Caki2 (cell line): Measurements from ENCODE around the gene SFXN1. TPM values are rescaled to one million over a fixed set of nuclear protein-coding genes. Genes with fewer than 3 reads are reported as not detected.

Experiments used
- DNase-seq: peaks from one replicate; pipeline ENCODE4 v3.0.0-alpha.2; 2015; ENCODE audit warnings: low read depth
- in situ Hi-C: cut with HindIII; loops from 2 replicates; pipeline ENCODE4 v1.10.0; 2016; ENCODE audit warnings: low sequenced_read_pairs, low pct_unique_long_range_greater_than_20kb, mixed read lengths
- total RNA-seq: library from RNA; depleted of rRNA; stranded (reverse); fragments of >200 nt; shearing (Covaris generic); gene quantifications from 2 replicates; pipeline ENCODE4 v1.2.3, GENCODE V29; 2014; ENCODE audit warnings: low replicate concordance

Gene SFXN1
- total RNA-seq, 1 experiment from 2014 or later: 199 TPM

DNA sequence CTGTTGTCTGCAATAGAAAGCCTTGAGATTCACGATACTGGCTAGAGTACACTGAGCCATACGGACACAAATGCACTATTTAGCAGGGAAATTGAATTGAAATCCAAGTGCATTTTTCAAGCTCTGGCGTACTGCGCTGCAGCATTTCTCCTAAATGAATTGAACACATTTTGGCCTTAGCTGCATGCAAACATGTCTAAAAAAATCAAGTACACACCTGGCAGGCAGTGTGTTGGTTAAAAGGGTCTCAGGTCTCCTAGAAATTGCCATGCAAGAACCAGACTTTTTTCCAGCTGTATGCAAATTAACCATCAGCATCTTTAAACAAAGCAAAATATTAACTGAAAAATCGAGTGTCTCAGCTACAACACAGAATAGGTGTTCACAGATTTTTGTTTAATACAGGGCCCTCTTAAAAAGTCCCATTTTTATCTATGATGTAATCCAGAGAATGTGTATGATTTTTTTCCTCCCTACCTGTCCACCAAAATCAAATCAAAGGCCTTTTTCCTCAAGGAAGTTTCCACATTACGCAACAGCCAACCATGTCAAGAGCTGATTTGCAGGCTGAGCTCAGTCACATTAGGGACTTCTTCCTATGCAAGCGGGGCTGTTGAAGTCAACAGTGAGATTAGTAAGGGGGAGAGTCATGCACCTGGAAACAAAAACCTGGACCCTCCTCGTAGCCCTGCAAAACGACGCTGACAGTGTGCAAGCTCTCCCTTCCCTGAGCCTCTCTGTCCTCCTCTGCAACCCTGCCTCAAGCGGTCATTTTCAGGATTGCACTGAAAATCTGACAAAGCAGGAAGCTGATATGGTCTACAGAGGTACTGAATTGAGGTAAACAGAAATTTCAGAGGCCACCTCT is 14.1 kb upstream of the SFXN1 start:
- peak; percentile 58 for DNase-seq
- in situ Hi-C loops: no loop called here

DNA sequence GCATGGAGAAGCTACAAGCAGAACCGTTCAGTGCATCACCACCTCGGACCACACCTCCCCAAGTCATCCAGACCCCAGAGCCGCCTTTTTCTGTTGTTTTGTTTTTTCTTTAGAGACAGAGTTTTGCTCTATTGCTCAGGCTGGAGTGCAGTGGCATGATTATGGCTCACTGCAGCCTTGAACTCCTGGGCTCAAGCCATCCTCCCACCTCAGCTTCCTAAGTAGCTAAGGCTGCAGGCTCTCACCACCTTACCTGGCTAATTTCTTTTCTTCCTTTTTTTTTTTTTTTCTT is 13.5 kb upstream of the SFXN1 start:
- in situ Hi-C loops: no loop called here

DNA sequence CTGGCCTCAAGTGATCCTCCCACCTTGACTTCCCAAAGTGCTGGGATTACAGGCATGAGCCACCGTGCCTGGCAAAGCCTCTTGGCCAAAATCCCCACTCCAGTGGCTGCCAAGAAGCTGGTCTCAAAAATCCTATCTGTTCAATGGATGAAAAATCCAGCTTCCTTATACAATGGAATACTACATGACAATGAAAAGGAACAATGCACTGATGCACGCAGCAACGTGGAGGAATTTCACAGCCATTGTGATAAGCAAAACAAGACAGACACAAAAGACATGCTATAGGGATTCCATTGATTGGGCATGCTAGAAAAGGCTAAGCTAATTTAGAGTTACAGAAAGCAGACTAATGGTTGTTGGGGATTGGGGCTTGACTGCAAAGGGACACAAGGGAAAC is 13.1 kb upstream of the SFXN1 start:
- in situ Hi-C loops: no loop called here
- DNase-seq: no peak

More for the DNA sequence above, 13.5 kb upstream of the SFXN1 start:
- no peak for DNase-seq

DNA sequence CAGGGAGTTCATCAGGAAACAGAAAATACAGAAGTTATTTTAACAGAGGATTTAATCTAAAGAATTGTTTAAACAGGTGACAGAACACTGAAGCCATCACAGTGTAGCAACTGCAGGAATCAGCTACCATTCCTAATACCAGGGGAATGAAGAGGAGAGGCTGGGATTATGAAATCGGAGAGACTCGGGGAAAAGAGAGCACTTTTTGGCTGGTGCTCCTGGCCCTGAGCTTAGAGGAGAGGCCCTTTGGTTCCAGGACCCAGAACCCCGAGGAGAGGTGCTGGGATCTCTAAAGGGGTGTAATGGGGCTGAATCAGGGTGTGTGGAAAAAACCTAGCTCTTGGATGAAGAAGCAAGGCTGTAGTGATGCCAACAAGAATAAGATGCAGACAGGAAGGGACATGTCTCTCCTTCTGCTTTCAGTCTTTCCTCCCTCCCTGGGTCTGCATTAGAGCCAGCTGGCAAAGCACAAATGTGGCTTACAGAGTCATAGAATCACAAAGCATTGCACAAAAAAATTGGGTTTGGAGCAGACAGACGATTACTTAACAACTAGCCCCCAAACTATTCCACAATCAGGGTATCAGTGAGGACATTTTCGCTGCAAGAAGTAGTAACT is 11.6 kb upstream of the SFXN1 start:
- in situ Hi-C loops: no loop called here
- DNase-seq: no peak

DNA sequence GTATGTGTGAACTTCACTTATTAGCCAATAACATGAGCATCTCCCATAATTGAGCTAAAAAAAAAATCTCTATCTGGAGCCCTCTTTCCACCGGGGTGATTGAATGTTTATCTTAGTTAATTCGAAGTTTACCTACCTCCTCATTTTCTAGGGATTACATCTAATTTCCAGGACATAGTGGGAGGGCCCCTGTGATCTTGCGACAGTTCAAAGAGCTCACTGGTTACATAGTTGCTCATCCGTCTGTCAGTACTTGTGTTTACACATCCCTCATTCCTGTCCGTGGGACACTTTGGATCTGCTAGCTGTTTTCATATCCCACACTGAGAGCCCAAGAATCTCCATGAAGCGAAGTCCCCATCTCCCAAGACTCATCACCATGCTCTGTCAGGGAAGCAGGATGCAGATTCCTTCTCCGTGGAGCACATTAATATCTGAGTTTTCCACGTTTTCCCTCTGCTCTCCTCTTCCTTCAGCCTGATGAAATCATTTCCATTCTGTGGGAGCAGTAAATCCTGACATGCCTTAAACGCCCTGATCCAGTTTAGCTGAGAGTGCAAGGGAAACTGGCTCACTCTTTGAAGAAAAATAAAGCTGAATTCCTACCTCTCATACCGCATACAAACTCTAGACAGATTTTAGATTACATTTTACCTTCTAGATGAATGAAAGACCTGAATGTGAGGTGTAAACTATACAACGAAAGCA is 10.2 kb upstream of the SFXN1 start:
- no peak for DNase-seq
- in situ Hi-C loops: no loop called here

DNA sequence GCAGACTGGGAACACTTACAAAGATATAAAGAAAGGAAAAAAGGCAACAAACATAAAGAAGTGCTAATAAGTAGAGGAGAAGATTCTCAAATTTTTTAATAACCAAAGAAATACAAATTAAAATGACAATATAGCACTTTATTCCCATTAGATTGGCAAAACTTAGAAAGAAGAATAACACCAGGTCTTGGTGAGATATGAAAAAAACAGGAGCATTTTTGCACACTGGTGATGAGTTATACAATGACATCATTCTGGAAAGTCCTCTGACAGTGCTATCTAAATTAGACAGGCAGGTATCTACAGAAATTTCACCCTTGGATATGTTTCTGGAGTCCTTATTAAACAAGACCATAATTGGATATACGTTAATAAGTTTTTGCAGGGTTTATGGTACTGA is 9.5 kb upstream of the SFXN1 start:
- in situ Hi-C loops: no loop called here

DNA sequence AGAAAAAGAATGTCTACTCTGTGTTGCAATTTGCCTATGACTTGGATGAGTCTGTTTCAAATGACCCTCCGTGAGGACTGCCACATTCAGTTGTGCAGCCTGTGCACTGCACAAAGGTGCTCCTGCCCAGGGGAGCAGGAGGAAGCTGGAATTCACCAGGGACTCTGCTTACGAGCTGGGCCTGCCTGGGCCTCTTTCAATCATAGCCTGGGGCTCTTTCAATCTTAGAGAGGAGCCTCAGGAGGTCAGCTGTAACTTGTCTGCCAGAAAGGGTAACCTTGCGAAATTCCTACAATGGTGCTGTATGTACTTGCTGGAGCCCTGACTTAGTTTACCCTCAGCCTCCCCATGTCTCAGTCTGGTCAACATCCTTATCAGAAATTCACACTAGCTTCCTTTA is 8.4 kb upstream of the SFXN1 start:
- in situ Hi-C loops: no loop called here
- DNase-seq: no peak

More for the DNA sequence above, 9.5 kb upstream of the SFXN1 start:
- DNase-seq: no peak

DNA sequence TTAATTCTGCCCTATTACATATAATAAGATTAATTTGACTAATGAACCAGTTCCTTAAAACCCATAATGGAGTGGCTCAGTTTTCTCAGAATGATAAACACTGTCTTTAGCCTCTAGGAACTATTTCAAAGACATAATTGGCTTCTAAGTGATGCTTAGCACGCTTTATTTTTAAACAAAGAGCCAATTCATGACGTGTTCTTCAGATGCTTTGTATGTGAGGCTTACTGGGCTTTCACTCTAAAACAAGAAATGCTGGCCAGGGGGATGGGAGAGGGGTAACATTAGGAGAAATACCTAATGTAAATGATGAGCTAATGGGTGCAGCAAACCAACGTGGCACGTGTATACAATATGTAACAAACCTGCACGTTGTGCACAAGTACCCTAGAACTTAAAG is 7.6 kb upstream of the SFXN1 start:
- in situ Hi-C loops: no loop called here
- DNase-seq: no peak

DNA sequence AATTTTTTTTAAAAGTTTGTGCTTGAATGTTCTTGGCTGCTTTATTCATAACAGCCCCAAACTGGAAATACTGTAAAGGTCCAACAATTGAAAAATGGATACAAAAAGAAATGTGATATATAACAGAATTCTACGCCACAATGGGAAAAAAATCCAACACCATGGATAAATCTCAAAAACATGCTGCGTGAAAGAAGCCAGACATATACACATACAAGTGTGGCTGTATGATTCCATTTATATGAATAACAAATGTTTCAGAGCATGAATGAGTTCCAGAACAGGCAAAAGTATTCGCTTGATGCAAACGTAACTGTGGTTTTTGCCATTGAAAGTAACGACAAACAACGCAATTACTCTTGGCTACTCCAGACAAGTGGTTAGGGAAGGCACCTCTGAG is 7.2 kb upstream of the SFXN1 start:
- in situ Hi-C loops: no loop called here
- DNase-seq: no peak

DNA sequence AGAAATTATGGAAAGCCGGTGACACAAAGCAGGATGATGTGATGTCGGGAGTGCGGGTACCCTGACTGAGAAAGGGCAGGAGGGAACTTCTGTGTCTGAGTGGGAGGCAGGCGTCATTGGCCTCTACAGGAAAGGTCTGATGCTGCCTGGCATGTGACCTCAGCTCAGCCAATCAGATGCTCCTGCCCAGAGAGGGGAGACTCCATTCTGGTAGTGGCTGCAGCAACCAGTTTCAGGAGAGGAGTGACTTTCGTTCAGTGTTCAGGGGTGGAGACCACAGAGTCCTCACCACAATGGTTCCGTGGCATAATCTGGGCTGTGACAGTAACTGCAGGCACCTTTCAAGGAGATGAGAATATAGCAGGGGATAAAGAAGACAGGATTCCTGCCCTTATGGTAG is 6.7 kb upstream of the SFXN1 start:
- DNase-seq: no peak
- in situ Hi-C loops: no loop called here

DNA sequence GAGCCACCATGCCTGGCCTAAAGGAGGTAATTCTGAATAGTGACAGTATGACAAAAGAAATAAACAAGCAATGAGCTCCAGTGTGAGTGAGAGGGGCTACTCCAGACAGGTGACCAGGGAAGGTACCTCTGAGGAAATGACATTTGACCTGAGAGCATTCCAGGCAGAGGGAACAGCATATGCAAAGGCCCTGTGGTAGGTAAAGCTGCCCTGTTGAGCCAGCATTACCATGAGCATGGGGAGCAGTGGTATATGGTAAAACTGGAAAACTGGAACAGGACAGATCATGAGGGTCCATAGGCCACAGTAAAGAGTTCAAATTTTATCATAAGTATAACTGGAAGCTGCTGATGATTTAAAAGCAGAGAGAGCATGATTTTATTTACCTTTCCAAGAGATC is 6.0 kb upstream of the SFXN1 start:
- DNase-seq: no peak
- in situ Hi-C loops: no loop called here

DNA sequence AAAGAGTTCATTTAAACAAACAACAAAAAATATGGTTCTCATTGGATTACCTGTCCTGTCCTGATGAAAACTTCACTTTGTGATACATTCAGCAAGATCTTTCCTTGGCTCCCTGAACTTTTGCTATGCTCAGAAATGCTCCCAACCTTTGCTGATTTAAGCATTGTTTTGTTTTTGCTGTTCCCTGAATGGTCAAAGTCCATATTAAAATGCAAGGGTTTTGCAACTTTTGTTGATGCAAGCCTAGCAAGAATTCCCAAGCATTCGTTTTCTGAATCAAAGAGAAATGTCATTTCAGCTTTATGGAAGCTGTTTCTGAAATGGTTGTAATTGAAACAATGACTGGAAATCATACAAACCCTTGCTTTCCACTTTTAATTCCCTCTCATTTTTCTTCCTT is 3.1 kb upstream of the SFXN1 start:
- in situ Hi-C loops: no loop called here

DNA sequence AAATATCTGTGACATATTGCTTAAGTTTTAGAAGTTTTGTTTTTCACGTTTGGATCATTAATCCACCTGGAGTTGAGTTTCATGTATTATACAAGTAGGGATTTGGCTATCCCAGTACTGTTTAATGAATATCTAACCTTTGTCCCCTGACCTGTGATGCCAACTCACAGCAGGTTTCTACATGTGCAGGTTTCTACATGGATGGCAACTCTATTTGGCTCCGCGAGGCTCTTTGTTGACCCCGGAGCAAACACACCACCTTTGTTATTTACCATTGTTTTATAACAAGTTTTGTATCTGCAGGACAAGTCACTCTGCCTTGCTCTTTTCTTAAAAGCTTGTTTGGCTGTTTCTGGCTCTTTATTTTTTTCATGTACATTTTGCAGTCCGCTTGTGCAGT is 920 bp upstream of the SFXN1 start:
- no peak for DNase-seq
- in situ Hi-C loops: no loop called here

More for the DNA sequence above, 3.1 kb upstream of the SFXN1 start:
- no peak for DNase-seq

DNA sequence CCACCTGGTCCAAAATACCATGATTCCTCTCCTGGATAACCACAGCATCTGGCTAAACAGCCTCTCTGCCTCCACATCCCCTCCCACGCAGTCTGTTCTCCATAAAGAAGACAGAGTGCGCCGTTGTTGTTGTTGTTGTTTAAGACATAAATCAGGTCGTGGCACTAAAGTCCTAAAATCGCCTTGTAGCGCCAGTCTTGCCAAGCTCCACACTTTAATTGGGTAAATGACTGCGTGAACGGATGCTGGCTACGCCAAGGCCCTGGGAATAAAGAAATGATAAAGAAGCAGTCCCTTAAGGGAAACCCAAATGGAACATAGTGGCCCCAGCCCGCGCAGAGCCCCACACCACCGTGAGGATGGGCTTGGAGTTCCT is 364 bp upstream of the SFXN1 start:
- in situ Hi-C loops: no loop called here
- DNase-seq: no peak

DNA sequence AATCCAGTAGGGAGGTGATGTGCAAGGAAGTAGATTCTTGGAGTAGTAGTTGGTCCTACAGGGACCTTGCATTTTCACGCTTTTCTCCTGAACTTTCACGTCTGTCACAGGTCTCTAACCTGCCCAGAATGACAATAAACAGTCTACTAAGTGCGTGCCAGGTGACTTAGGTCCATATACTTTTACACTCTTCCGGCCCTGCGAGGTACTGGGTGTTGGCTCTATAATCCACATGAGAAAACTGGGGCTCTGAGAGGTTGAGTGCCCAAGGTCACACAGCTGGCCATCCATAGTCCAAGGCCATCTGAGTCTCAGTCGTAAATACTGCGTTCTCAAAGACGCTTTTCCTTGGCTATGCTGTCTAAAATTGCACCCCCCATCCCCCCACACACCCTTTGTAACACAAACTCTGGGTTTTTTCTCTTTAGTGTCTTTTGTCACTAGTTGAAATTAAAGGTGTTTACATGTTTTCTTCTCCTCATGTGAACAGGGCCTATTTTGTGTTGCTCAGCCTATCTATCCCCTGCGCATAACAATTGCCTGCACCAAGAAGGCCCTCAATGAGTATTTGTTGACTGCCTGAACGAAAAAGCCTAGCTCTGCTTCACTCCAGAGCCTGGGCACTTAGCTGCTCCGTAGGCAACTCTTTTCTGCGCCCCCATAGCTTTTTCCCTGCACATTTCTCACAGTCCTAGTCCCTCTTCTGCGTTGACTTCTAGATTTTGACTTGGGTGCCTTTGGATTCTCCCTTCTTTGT is 943 bp downstream of the SFXN1 start:
- in situ Hi-C loops: no loop called here
- DNase-seq: no peak

DNA sequence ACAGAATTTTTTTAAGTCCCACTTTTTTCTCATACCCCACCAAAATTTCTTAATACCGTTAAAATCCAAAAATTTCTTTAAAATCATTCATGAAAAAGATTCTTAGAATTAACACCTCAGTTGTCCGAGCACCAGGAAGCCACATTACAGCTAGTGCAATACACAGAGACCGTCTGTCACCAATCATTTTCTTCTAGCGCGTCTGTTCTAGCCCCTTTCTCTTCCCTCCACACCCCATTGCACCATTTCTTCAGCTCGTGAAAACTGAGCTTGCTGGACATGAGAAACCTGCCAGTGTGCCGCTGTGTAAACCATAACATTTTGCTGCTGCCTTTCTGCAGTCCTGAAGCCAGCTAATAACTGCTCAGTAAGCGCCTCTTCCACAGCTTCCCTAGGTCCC is 5.0 kb downstream of the SFXN1 start:
- no peak for DNase-seq
- in situ Hi-C loops: no loop called here

DNA sequence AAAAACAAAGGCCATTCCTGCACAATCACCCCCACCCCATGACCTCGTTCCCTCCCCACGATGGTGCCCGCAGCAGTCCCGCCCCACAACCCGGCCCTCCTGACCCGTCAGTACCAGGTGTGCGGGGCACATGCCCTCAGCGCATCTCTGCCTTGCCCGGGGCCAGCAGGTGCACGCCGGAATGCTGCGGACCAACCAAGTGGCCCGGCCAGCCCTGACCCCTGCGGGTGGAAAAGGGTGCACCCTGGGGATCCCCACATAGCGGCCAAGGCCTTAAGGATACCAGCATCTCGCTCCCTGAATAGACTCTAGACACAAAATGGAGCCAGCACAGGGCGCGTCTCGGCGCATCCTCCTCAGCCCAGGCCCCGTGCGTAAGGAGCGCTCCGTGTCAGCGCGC is 6.0 kb downstream of the SFXN1 start:
- in situ Hi-C loops: no loop called here
- no peak for DNase-seq

DNA sequence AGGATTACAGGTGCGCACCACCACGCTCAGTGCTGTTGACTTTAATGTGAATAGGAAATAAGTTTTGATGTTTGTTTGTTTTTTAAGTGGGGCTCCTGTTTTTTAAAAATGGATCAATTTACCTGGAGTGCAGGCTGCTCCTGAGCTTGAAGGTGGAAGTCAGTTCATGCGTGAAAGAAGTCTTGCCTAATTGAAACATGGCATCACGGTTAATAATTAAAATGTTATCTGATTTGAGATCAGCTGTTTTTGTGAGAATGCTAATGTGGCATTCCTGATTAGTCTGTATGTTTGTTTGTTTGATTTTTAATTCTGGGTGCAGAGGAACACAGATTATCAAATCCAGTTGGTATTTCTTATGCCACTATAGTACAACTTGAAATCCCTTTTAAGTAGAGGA is 6.5 kb downstream of the SFXN1 start:
- in situ Hi-C loops: no loop called here
- DNase-seq: no peak

DNA sequence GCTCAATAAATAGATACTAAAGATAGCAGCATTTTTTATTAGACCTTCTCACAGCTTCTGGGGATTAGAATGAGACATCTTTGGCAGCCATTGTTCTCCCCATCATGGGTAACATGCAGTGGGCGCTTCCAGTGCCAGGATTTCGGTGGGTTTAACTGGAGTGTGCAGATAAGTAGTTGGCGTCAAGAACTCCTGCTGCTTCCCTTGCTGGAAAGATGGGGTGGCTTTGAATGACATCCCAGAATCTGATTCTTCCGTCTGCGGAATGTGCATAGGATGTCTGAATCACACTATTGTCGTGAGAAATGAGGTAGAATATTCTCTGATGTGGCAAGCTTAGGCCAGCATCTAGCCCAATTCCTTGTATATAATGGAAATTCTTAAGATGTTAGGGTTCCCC is 7.3 kb downstream of the SFXN1 start:
- in situ Hi-C loops: no loop called here
- DNase-seq: no peak
